Measurements from ENCODE around the gene HCN1.
"Not testable (repeated sequence)": the region's sequence is repeated elsewhere in the genome, so short reads cannot be mapped to it uniquely, and the experiment has no call there.

HCN1 gene

GRCh38 chr5:45414620-45415573 is 281.3 kb downstream of the HCN1 start:
- no peak for DNase-seq

- no peak for DNase-seq
Observed at GRCh38 chr5:45411971-45412612, 284.1 kb downstream of the HCN1 start.

GRCh38 chr5:45410304-45410995 is 285.7 kb downstream of the HCN1 start:
- DNase-seq, result no peak

GRCh38 chr5:45408067-45408466 is 288.1 kb downstream of the HCN1 start:
- no peak for DNase-seq

GRCh38 chr5:45402804-45403455 is 293.2 kb downstream of the HCN1 start:
- DNase-seq, result no peak

GRCh38 chr5:45399041-45399440 is 297.1 kb downstream of the HCN1 start:
- no peak for DNase-seq

- no peak for DNase-seq
Observed at GRCh38 chr5:45385321-45386058, 310.7 kb downstream of the HCN1 start.

- no peak for DNase-seq
Observed at GRCh38 chr5:45383985-45384384, 312.2 kb downstream of the HCN1 start.

GRCh38 chr5:45382583-45382982 is 313.6 kb downstream of the HCN1 start:
- no peak for DNase-seq

- no peak for DNase-seq
Observed at GRCh38 chr5:45376417-45376816, 319.8 kb downstream of the HCN1 start.

- no peak for DNase-seq
Observed at GRCh38 chr5:45372629-45373028, 323.6 kb downstream of the HCN1 start.

GRCh38 chr5:45371423-45371822 is 324.8 kb downstream of the HCN1 start:
- not testable (repeated sequence) for DNase-seq

GRCh38 chr5:45355189-45355992 is 340.8 kb downstream of the HCN1 start:
- no peak for DNase-seq

GRCh38 chr5:45336464-45336863 is 359.7 kb downstream of the HCN1 start:
- no peak for DNase-seq

- no peak for DNase-seq
Observed at GRCh38 chr5:45335978-45336377, 360.2 kb downstream of the HCN1 start.

GRCh38 chr5:45335346-45335745 is 360.8 kb downstream of the HCN1 start:
- no peak for DNase-seq

- DNase-seq, result no peak
Observed at GRCh38 chr5:45334939-45335338, 361.2 kb downstream of the HCN1 start.

GRCh38 chr5:45312627-45313026 is 383.6 kb downstream of the HCN1 start:
- DNase-seq, result not testable (repeated sequence)

GRCh38 chr5:45295231-45295630 is 400.9 kb downstream of the HCN1 start:
- DNase-seq, result no peak

GRCh38 chr5:45288746-45289145 is 407.4 kb downstream of the HCN1 start:
- no peak for DNase-seq

- no peak for DNase-seq
Observed at GRCh38 chr5:45284436-45284835, 411.7 kb downstream of the HCN1 start.

Measured in right kidney (tissue), 1 donor.